Measurements from ENCODE around the gene CRAT.

The CRAT gene

DNA sequence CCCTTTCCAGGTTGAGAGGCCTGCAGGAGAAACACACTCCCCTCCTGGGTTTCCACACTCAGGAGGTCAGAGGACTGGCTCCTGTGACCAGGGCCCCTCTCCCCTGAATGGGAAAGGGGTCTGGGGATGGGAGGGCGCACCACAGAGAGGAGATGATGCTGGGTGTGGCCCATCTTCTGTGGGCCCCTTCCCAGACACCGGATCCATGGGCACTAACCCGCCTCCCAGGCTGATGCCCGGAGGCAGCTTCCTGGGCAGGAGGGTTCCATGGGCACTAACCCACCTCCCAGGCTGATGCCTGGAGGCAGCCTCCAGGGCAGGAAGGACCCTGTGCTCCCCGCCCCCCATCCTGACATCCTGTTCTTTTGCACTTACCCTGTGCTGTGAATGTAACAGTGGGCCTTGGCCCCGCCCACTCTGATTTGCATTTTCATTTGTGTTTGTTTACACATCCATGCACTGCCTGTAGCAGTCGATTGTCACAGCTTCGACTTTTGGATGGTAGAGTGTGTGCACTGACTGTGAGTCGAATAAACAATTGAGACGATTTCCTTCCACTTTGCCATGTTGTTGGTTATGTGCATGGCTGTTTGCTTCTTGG, 39.0 kb downstream of the CRAT start:
- TF ChIP-seq CTCF (IDR thresholded peaks at IDR 0.05; ENCODE audit: extremely low read depth, missing control alignments) = no peak
- DNase-seq (ENCODE audit: low spot score) = no peak

DNA sequence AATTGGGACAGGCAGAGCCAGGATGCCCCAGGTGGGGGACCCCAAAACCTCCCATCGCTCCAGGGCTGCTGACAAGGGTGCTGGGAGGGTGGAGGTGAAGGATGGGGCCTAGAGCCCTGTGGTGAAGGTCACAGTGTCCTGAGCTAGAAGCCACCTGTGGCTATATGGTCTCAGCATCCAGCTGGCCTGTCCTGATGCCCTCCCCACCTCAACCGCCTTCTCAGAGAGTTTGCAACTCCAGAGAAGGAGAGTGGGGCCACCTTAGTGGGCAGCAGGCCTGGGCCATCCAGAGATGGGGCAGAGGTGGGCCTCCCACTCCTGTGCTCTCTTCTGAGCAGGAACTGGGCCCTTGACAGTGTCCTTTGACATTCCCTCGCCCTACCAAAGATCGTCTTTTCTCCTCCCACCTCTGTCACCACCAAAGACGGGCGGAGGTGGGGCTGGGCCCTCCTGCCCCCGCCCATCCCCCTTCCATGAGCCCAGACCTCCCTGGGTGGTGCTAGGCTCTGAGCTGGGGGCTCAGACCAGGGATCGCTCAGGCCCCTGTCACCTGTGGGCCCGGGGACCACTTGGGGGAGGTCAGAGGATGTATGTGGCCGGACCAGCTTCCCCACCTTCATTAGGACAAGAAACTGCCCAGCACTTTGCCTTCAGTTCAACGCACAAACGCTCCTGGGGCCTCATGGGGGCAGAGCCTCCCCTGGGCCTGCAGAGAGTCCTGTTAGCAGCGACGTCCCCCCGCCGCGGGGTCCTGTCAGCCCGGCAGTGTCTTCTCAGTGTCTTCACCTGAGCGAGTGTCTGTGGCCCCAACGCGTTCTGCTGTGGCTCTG, 39.7 kb downstream of the CRAT start:
- no peak for DNase-seq (ENCODE audit: low spot score)
- no peak for TF ChIP-seq CTCF (IDR thresholded peaks at IDR 0.05; ENCODE audit: extremely low read depth, missing control alignments)

GRCh38 chr9:129069862-129070641, 40.5 kb downstream of the CRAT start:
- DNase-seq (ENCODE audit: low spot score) = no peak
- TF ChIP-seq CTCF (IDR thresholded peaks at IDR 0.05; ENCODE audit: extremely low read depth, missing control alignments) = no peak

GRCh38 chr9:129068990-129069861, 41.4 kb downstream of the CRAT start:
- peak; percentile 58 for DNase-seq (ENCODE audit: low spot score)
- TF ChIP-seq CTCF (IDR thresholded peaks at IDR 0.05; ENCODE audit: extremely low read depth, missing control alignments) = no peak

GRCh38 chr9:129068110-129068509, 42.5 kb downstream of the CRAT start:
- DNase-seq (ENCODE audit: low spot score) = no peak
- no peak for TF ChIP-seq CTCF (IDR thresholded peaks at IDR 0.05; ENCODE audit: extremely low read depth, missing control alignments)

- DNase-seq (ENCODE audit: low spot score) = no peak
- no peak for TF ChIP-seq CTCF (IDR thresholded peaks at IDR 0.05; ENCODE audit: extremely low read depth, missing control alignments)
Measured at GRCh38 chr9:129064499-129064908, 46.1 kb downstream of the CRAT start.
